ENCODE data around the gene IGFBP5. TPM values are rescaled to one million over a fixed set of nuclear protein-coding genes. Genes with fewer than 3 reads are reported as not detected.

Gene IGFBP5
- total RNA-seq, 2 experiments from 2014 or later = not detected

GRCh38 chr2:216660496-216660895 lies 34.9 kb downstream of the IGFBP5 start:
- H2AFZ ChIP-seq (ENCODE audit: low read length) = no peak overlapping the region
- intact Hi-C loops (cut with micrococcal nuclease; ENCODE audit: unreplicated experiment) = loop anchor here (10.0 kb wide), 1 partner anchor 436 kb away; no protein-coding TSS in a partner anchor
- TF ChIP-seq CTCF (conservative IDR thresholded peaks at IDR 0.05; ENCODE audit: low read length) (no peak), EZH2phosphoT487 (IDR thresholded peaks at IDR 0.05; ENCODE audit: borderline replicate concordance, low read depth, low read length) (no peak)
- no peak overlapping the region for H3K27ac ChIP-seq (ENCODE audit: low read depth, low read length, poor library complexity, severe bottlenecking)
- no TSS peak for BruUV-seq (replicated peaks)
- H3K79me2 ChIP-seq (ENCODE audit: insufficient read depth, low read depth, low read length) = no peaks in the 10 kb centered on the region
- H3K9me3 ChIP-seq (ENCODE audit: low read length) = no peaks in the 10 kb centered on the region
- H3K4me3 ChIP-seq (ENCODE audit: low read depth, low read length, poor library complexity, severe bottlenecking) = no peak overlapping the region
- CTCF ChIA-PET (ENCODE audit: unreplicated experiment) = no interaction called here
- POLR2A ChIA-PET = interaction anchor here (0.6 kb wide), 1 partner anchor 288 kb away, joined by 5 read pairs; no protein-coding TSS in a partner anchor
- no peak for DNase-seq (ENCODE audit: low spot score)
- no peaks in the 10 kb centered on the region for H4K20me1 ChIP-seq (ENCODE audit: insufficient read depth, low read length)
- no peaks in the 10 kb centered on the region for H3K36me3 ChIP-seq (ENCODE audit: insufficient read depth, low read length)
- no peak overlapping the region for H3K4me2 ChIP-seq (ENCODE audit: low read length)
- no peaks in the 10 kb centered on the region for H3K4me1 ChIP-seq (ENCODE audit: insufficient read depth, low read length, poor library complexity, severe bottlenecking)
- H3K9me2 ChIP-seq (ENCODE audit: insufficient read depth, low read length) = no peaks in the 10 kb centered on the region

- H4K20me1 ChIP-seq (ENCODE audit: insufficient read depth, low read length) = no peaks in the 10 kb centered on the region
- BruUV-seq (replicated peaks) = no TSS peak
- intact Hi-C loops (cut with micrococcal nuclease; ENCODE audit: unreplicated experiment) = no loop called here
Observed at GRCh38 chr2:216659276-216659675, 36.1 kb downstream of the IGFBP5 start.

More at GRCh38 chr2:216659276-216659675, 36.1 kb downstream of the IGFBP5 start:
- Histone ChIP-seq H3K4me3 (ENCODE audit: low read depth, low read length, poor library complexity, severe bottlenecking) (no peak overlapping the region), H3K4me1 (ENCODE audit: insufficient read depth, low read length, poor library complexity, severe bottlenecking) (no peaks in the 10 kb centered on the region), H3K79me2 (ENCODE audit: insufficient read depth, low read depth, low read length) (no peaks in the 10 kb centered on the region), H3K9me2 (ENCODE audit: insufficient read depth, low read length) (no peaks in the 10 kb centered on the region), H3K36me3 (ENCODE audit: insufficient read depth, low read length) (no peaks in the 10 kb centered on the region), H2AFZ (ENCODE audit: low read length) (no peak overlapping the region), H3K27ac (ENCODE audit: low read depth, low read length, poor library complexity, severe bottlenecking) (no peak overlapping the region), H3K4me2 (ENCODE audit: low read length) (no peak overlapping the region), H3K9me3 (ENCODE audit: low read length) (no peaks in the 10 kb centered on the region)
- DNase-seq (ENCODE audit: low spot score) = no peak
- ChIA-PET CTCF (ENCODE audit: unreplicated experiment) (no interaction called here), POLR2A (no interaction called here)
- no peak for TF ChIP-seq CTCF (conservative IDR thresholded peaks at IDR 0.05; ENCODE audit: low read length)
- TF ChIP-seq EZH2phosphoT487 (IDR thresholded peaks at IDR 0.05; ENCODE audit: borderline replicate concordance, low read depth, low read length) = no peak
